Cardiac fibroblast (primary cell): ENCODE data around the gene GID8.

Experiments used
- DNase-seq, 2 donors: peaks; one replicate each; pipeline versions ENCODE4 v3.0.0 to v3.0.0-alpha.2; 2010; ENCODE audit warnings: low read depth in 2 of 2
- H3K4me3 ChIP-seq, 2 donors: replicated peaks in 1 of 2; 1 replicate in 1 of 2; 2 replicates in 1 of 2; pipeline ENCODE4 v1.5.1; 2011; ENCODE audit warnings: low read depth in 2 of 2, low read length in 2 of 2, mild to moderate bottlenecking in 2 of 2, moderate library complexity in 1 of 2
- CTCF ChIP-seq: IDR thresholded peaks from one replicate; pipeline ENCODE4 v1.5.1; 2011; ENCODE audit warnings: low read depth, mild to moderate bottlenecking, low read length, inconsistent platforms

GID8 gene

GRCh38 chr20:62980380-62980960, 42.5 kb downstream of the GID8 start:
- H3K4me3 ChIP-seq, result no peak overlapping the region
- no peak for TF ChIP-seq CTCF
- no peak for DNase-seq

- TF ChIP-seq CTCF, result no peak
Measured at GRCh38 chr20:62980970-62981369, 43.0 kb downstream of the GID8 start.

GRCh38 chr20:62982124-62983075, 44.5 kb downstream of the GID8 start:
- no peak for DNase-seq
- H3K4me3 ChIP-seq, result no peak overlapping the region
- TF ChIP-seq CTCF, result no peak

More at GRCh38 chr20:62980970-62981369, 43.0 kb downstream of the GID8 start:
- DNase-seq, result no peak
- H3K4me3 ChIP-seq, result no peak overlapping the region

DNA sequence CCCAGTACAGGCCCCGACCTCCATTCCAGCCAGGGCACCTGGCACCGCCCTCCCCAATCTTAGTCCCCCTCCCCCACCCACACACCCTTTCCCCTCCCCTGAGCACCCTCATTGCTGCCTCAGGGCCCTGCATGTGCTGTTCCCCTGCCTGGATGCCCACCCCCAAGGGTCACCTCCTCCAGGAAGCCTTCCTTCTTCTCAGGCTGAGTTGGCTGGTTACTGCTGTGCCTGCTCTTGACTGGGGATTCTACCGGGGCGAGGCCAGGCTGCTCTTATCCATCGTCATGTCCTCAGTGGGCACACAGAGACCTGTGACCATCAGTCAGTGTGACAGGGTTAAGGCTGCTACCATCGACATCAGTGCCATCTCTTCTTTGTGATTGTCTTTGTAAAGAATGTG, 45.3 kb downstream of the GID8 start:
- TF ChIP-seq CTCF, result no peak
- H3K4me3 ChIP-seq, result no peak overlapping the region
- DNase-seq, result no peak

DNA sequence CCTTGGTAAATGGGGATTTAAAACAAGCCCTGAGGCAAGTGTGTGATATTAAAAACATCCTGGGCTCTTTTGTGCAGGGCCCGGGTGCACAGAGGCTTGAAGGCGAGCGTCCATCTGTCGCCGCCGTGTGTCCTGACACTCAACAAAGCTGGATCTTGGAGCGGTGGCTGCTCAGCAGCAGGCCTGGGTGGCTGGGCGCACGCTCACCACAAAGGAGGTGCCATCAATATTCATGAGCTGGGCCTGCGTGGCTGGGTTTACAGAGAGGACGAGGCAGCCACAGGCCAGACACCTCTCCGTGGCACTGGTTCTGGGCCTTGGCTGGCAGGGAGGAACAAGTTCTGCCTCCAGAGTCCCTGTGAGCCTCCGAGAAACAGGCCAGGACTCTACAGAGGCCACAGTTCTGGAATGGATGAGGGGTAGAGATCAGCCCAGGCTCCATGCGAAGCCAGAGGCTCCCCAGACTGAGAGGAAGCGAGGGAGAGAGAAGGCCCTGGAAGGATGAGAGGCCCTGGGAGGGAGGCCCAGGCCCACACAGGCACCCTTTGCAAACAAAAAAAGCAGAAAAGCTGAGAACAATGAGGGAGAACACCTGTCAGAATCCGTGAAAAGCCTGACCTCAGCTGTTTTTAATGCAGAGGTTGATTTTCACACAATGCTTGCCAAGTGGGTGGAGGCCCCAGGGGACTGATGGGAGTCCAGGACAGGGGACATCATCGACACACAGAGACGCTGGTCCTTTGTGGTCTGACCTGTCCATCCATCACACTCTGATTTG, 46.9 kb downstream of the GID8 start:
- TF ChIP-seq CTCF, result no peak
- no peak for DNase-seq

DNA sequence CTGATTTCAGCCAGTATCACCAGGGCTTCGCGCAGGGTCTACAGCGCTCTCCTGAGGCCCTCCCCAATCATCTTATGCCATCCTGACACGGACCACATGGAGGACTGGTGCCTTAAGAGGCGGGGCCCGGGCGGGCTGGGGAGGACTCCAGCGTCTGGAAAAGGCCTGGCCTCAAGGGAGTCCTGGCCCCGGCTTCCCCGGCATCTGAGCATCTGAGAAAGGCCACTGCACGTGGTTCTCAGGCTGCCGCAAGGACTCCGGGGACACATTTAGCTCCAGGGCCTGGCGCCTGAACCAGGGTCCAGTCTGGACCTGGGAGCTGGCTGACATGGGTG, 47.5 kb downstream of the GID8 start:
- no peak for TF ChIP-seq CTCF
- DNase-seq, result no peak
- H3K4me3 ChIP-seq, result no peak overlapping the region

More for the DNA sequence above, 46.9 kb downstream of the GID8 start:
- H3K4me3 ChIP-seq, result no peak overlapping the region
